Measurements from ENCODE around the gene CD6. TPM values are rescaled to one million over a fixed set of nuclear protein-coding genes. Genes with fewer than 3 reads are reported as not detected.
"Not testable (repeated sequence)": the region's sequence is repeated elsewhere in the genome, so short reads cannot be mapped to it uniquely, and the experiment has no call there.

Gene CD6
- polyA plus RNA-seq, 4 donors = 0.67 to 1.6 (median 1.0) TPM

DNA sequence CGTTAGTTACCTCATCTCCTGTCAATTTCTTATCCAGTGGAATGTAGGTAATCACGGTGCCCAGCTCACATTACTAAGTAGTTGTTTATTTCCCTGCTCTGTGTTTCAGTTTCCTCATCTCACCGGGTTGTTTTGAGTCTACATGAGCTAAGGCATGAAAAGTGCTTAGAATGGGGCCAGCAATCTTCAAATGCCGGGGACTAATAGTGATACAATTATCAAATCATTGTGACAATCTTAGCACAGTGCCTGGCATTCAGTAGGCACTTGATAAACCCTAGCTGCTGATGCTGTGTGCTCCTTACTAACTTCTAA, 77.5 kb downstream of the CD6 start:
- no peak for DNase-seq (ENCODE audit: low read depth in 4 of 4, low spot score in 3 of 4)

- no peak for DNase-seq (ENCODE audit: low read depth in 4 of 4, low spot score in 3 of 4)
Observed at GRCh38 chr11:61049859-61050258, 78.4 kb downstream of the CD6 start.

- DNase-seq (ENCODE audit: low read depth in 4 of 4, low spot score in 3 of 4) = no peak
Observed at GRCh38 chr11:61052182-61052972, 80.9 kb downstream of the CD6 start.

- DNase-seq (ENCODE audit: low read depth in 4 of 4, low spot score in 3 of 4) = no peak
Observed at GRCh38 chr11:61053191-61053590, 81.7 kb downstream of the CD6 start.

DNA sequence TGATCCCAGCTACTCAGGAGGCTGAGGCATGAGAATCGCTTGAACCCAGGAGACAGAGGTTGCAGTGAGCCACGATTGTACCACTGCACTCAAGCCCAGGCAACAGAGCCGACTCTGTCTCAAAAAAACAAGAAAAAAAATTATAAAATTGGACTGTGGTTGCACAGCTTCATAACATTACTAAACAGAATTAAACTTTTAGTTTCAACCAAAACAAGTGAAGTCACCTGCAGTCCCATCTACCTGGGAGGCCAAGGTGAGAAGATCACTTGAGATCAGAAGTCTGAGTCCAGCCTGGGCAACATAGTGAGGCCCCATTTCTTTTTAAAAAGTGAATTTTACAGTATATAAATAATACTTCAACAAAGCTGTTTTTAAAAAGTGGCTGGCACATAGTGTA, 83.0 kb downstream of the CD6 start:
- no peak for DNase-seq (ENCODE audit: low read depth in 4 of 4, low spot score in 3 of 4)

- DNase-seq (ENCODE audit: low read depth in 4 of 4, low spot score in 3 of 4) = no peak
Observed at GRCh38 chr11:61054927-61055562, 83.6 kb downstream of the CD6 start.

DNA sequence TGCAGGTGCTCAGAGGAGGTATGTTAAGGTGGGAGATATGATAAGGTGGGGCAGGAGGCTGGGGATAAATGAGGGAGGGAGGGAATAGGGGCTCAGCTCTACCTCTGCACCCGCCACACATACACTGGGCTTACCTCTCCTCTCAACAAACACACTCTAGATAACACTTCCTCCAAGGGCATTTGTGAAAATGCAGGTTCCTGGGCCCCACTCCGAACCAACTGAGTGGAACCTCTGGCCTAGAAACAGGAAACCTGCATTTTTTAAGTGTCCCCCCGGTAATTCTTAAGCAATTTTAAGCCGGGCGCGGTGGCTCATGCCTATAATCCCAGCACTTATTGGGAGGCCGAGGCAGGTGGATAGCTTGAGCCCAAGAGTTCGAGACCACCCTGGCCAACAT, 84.3 kb downstream of the CD6 start:
- DNase-seq (ENCODE audit: low read depth in 4 of 4, low spot score in 3 of 4) = no peak

- no peak for DNase-seq (ENCODE audit: low read depth in 4 of 4, low spot score in 3 of 4)
Observed at GRCh38 chr11:61056571-61056970, 85.1 kb downstream of the CD6 start.

- no peak for DNase-seq (ENCODE audit: low read depth in 4 of 4, low spot score in 3 of 4)
Observed at GRCh38 chr11:61056981-61057380, 85.5 kb downstream of the CD6 start.

DNA sequence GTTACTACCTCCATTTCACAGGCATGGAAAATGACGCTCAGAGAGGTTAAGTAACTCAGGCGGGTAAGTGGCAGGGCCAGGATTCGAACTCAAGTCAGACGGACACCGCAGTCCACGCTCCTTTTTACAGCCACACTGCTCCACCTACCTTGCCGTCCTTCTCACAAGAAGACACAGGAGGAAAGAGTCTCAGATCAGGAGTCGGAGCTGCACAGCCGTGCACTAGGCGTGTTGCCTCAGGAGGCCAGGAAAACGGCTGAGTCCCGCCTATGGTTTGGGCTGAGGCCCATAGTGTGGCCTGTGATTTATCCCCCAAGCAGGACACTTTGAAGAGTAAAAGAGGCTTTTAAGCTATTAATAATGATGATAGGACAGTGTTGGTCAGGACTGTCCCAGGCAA, 86.1 kb downstream of the CD6 start:
- DNase-seq (ENCODE audit: low read depth in 4 of 4, low spot score in 3 of 4) = no peak

GRCh38 chr11:61058583-61059259, 87.2 kb downstream of the CD6 start:
- DNase-seq (ENCODE audit: low read depth in 4 of 4, low spot score in 3 of 4) = no peak

DNA sequence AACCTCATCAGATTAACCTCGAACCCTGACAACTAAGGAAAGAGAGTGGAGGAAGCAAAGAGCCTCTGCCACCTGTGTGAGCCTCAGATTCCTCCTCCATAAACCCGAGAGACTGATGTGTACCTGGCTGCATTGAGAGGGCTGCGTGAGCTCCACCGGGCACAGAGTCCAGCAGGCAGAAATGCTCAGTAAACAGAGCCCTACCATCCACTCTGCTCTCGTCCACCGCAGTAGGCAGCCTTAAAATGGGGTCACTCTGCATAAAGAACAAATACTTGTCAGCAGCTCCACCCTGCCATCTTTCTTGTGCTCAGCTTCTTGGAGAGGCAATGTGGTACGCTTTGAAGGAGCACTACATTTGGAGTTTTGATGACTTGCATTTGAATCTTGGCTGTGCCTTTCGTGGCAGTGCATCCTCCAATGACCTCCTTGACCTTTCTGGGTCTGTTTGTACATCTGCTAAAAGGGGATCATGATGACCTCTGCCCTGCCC, 87.8 kb downstream of the CD6 start:
- no peak for DNase-seq (ENCODE audit: low read depth in 4 of 4, low spot score in 3 of 4)

GRCh38 chr11:61061081-61061826, 89.8 kb downstream of the CD6 start:
- no peak for DNase-seq (ENCODE audit: low read depth in 4 of 4, low spot score in 3 of 4)

DNA sequence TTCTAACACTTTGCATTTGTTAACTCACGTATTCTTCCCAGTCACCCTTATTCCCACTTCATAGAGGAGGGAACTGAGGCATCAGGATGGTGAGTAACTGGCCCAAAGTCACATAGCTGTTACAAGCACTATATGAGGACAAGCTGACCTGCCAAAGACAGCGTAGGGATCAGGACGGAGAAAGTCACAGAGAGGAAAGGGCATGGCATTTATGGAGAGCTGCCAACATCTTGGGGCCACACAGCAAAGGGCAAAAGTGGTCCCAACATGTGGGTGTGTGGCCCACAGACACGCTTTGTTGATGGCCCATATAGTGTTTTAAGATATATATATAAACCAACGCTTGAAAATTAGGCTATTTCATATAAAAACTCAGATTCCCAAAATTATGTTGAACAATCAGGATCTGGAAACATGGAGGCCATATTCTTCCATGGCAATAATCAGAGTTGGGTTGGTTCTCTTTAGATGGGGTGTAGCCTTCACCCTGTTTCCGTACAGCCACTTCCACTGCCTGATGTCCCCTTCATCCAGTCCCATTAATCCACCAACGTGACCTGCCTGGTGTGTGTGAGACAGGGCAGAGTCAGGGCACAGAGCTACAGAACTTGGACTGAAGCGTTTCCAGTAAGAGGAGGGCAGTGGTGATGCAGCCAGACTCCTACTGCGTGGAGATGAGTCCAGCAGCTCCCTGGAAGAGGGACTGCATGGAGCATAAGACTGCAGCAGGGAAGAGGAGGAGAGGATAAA, 90.9 kb downstream of the CD6 start:
- DNase-seq (ENCODE audit: low read depth in 4 of 4, low spot score in 3 of 4) = no peak

- DNase-seq (ENCODE audit: low read depth in 4 of 4, low spot score in 3 of 4) = not testable (repeated sequence)
Observed at GRCh38 chr11:61065236-61065635, 93.8 kb downstream of the CD6 start.

- no peak for DNase-seq (ENCODE audit: low read depth in 4 of 4, low spot score in 3 of 4)
Observed at GRCh38 chr11:61065955-61066638, 94.6 kb downstream of the CD6 start.

GRCh38 chr11:61066645-61067044, 95.2 kb downstream of the CD6 start:
- DNase-seq (ENCODE audit: low read depth in 4 of 4, low spot score in 3 of 4) = no peak

DNA sequence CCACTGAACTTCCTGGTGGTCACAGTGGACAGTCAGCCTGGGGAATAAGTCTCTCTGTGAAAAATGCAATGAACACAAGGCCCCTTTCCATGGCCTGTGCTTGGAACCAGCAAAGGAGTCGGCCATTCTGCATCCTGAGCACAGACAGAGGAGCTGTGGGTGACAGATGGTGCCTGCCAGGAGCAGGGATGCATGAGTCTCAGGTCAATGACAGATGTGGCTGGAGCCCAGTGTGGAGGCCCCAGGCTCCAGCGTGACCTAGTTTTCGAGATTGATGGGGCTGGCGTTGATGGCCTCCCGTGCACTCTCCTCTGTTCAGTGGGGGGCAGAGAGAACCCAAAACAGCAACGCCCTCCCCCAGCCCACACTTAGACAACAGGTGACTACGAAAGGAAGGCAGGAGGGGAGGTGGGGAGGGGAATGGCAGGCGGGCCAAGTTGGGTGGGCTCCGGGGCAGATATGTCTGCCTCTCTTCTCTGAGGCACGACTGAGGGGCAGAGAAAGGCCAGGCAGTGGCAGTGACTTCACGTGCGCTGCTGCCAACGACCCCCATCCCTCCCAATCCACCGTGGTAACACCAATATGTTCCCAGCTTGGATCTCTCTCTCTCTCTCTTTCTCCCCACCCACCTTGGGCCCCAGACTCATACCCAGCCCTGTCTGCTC, 96.4 kb downstream of the CD6 start:
- no peak for DNase-seq (ENCODE audit: low read depth in 4 of 4, low spot score in 3 of 4)

DNA sequence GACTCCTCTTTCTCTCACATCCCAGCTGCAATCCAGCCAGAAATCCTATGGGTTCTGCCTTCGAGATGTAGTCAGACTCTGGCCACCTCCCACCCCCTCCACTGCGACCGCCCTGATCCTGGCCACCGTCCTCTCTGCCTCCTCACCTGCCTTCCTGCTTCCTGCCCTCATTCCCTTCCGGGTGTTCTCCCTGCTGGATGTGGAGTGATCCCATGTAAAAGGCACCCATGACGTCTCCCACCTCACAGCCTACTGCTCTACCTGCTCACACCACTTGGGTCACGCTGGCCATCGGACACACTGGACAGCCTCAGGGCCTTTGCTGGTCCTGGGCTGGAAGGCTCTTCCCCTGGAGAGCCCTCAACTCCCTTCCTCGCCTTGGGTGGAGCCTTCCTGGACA, 97.1 kb downstream of the CD6 start:
- no peak for DNase-seq (ENCODE audit: low read depth in 4 of 4, low spot score in 3 of 4)

Data from right renal pelvis (tissue), 4 donors.